ENCODE data around the gene ADNP2.

Gene ADNP2

DNA sequence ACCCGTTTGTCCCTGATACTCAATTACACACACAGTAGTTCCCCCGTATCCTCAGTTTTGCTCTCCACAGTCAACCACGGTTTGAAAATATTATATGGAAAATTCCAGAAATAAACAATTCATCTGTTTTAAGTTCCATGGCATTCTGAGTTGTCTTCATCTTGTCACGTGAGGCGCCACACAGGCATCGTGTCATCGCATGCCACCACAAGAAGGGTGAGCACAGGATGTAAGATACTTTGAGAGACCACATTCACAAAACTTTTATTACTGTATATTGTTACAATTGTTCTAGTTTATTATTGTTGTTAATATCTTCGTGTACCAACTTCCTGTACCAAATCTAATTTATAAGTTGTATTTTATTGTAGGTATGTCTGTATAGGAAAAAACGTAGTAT lies 17.7 kb downstream of the ADNP2 start:
- TF ChIP-seq, protein P1, sequence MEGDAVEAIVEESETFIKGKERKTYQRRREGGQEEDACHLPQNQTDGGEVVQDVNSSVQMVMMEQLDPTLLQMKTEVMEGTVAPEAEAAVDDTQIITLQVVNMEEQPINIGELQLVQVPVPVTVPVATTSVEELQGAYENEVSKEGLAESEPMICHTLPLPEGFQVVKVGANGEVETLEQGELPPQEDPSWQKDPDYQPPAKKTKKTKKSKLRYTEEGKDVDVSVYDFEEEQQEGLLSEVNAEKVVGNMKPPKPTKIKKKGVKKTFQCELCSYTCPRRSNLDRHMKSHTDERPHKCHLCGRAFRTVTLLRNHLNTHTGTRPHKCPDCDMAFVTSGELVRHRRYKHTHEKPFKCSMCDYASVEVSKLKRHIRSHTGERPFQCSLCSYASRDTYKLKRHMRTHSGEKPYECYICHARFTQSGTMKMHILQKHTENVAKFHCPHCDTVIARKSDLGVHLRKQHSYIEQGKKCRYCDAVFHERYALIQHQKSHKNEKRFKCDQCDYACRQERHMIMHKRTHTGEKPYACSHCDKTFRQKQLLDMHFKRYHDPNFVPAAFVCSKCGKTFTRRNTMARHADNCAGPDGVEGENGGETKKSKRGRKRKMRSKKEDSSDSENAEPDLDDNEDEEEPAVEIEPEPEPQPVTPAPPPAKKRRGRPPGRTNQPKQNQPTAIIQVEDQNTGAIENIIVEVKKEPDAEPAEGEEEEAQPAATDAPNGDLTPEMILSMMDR (IDR thresholded peaks at IDR 0.05), result no peak

- TF ChIP-seq, protein P1 (IDR thresholded peaks at IDR 0.05), result no peak
Measured at GRCh38 chr18:80127635-80128034, 18.6 kb downstream of the ADNP2 start.

DNA sequence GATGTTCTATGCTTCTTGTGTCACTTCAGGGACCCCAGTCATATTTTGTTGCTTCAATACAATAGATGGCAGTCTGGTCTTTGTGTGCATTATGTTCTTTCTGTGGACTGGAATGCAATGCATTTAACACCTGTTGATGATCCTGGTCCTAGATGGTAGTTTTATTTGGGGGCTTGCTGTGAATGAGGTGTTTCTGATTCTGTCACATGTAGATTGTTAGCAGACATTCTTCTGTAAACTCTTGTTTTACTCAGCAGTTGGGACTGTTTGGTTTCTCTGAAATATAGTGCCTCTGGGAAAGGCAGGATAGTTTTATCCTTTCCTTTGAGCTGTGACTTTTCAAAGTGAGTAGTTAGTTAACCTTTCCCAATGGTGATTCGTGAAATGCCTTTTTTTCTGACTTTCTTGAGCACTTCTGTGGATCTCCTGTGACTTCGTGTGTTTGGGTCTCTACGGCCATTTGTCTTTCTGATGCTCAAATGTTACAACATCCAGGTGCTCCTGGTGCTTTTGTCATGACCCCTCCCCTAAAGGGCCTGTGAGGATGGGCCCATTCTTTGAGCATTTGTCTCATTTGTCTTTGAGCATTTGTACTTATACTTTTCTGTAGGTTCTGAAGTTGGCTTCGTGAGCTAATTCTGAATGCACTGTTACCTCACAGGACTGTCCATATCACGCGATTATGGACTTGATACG lies 20.8 kb downstream of the ADNP2 start:
- TF ChIP-seq, protein P1 (IDR thresholded peaks at IDR 0.05), result no peak

- TF ChIP-seq, protein P1 (IDR thresholded peaks at IDR 0.05), result no peak
Measured at GRCh38 chr18:80130555-80130954, 21.5 kb downstream of the ADNP2 start.

GRCh38 chr18:80132180-80132812 lies 23.2 kb downstream of the ADNP2 start:
- TF ChIP-seq, protein P1 (IDR thresholded peaks at IDR 0.05), result no peak

GRCh38 chr18:80133124-80133523 lies 24.1 kb downstream of the ADNP2 start:
- TF ChIP-seq, protein P1 (IDR thresholded peaks at IDR 0.05), result no peak

DNA sequence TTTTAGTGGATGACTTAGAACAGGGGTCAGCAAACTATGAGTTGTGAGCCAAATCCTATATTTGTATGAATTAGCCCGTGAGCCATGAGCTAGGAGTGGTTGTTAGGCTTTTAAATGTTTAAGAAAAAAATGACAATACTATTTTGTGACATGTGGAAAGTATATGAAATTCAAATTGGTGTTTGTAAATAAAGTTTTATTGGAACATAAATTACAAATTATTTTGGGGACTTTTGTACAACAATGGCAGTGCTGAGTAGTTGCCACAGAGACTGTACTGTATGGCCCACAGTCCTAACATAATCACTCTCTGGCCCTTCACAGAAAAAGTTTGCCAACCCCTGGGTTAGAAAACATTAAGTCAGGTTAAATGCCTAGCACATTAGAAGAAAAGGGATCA lies 26.1 kb downstream of the ADNP2 start:
- TF ChIP-seq, protein P1 (IDR thresholded peaks at IDR 0.05), result no peak

Data from LNCAP (cell line).